Heart left ventricle (tissue), 16 donors: ENCODE results near the gene INPP5D. TPM values are rescaled to one million over a fixed set of nuclear protein-coding genes. Genes with fewer than 3 reads are reported as not detected.
A peak's percentile ranks its signal among the peaks of the same experiment; 100 is the strongest.

ENCODE experiments used
- ATAC-seq, 4 donors: fragments of 200-7000 bp; cut with Tn5 transposase; one replicate each; pipeline ENCODE4 v1.9.1; 2020 to 2022; ENCODE audit warnings: moderate library complexity in 4 of 4, mild to moderate bottlenecking in 3 of 4, moderate number of reproducible peaks in 1 of 4
- DNase-seq, 5 donors: peaks; one replicate each; pipeline ENCODE4 v3.0.0-alpha.2; 2020
- H3K27ac ChIP-seq, 12 donors: fragments of 200-600 bp; sonication (generic) in 4 of 12; one replicate each; pipeline versions ENCODE4 v1.5.0 to v1.8.0; 2016 to 2022; ENCODE audit warnings: mild to moderate bottlenecking in 2 of 12
- H3K27me3 ChIP-seq, 9 donors: fragments of 200-600 bp; sonication (generic) in 2 of 9; one replicate each; pipeline versions ENCODE4 v1.5.1 to v1.8.0; 2016 to 2022; ENCODE audit warnings: mild to moderate bottlenecking in 3 of 9
- H3K36me3 ChIP-seq, 9 donors: fragments of 200-600 bp; sonication (generic) in 2 of 9; one replicate each; pipeline versions ENCODE4 v1.5.0 to v1.8.0; 2018 to 2022; ENCODE audit warnings: mild to moderate bottlenecking in 2 of 9
- H3K4me1 ChIP-seq, 12 donors: fragments of 200-600 bp; sonication (generic) in 4 of 12; one replicate each; pipeline versions ENCODE4 v1.5.0 to v1.8.0; 2016 to 2022; ENCODE audit warnings: mild to moderate bottlenecking in 3 of 12
- H3K4me3 ChIP-seq, 12 donors: fragments of 200-600 bp; sonication (generic) in 4 of 12; one replicate each; pipeline versions ENCODE4 v1.5.0 to v1.8.0; 2017 to 2022; ENCODE audit warnings: mild to moderate bottlenecking in 9 of 12, moderate library complexity in 4 of 12
- H3K9me3 ChIP-seq, 12 donors: fragments of 200-600 bp; sonication (generic) in 4 of 12; one replicate each; pipeline versions ENCODE4 v1.5.0 to v1.8.0; 2016 to 2022; ENCODE audit warnings: mild to moderate bottlenecking in 1 of 12
- CTCF ChIP-seq, 12 donors: fragments of 200-600 bp; sonication (generic) in 4 of 12; IDR thresholded peaks; one replicate each; pipeline versions ENCODE4 v1.5.0 to v1.8.0; 2018 to 2022; ENCODE audit warnings: antibody characterized with exemption in 12 of 12, mild to moderate bottlenecking in 5 of 12
- POLR2A ChIP-seq, 2 donors: fragments of 450-650 bp; IDR thresholded peaks; one replicate each; pipeline ENCODE4 v1.6.1; 2017; ENCODE audit warnings: antibody characterized with exemption in 2 of 2, mild to moderate bottlenecking in 2 of 2, moderate library complexity in 2 of 2
- WGBS, 4 donors: extraction: QIAGEN DNeasy Blood & Tissue Kit in 2 of 4; methylation state at CpG; one replicate each; pipeline versions ENCODE4 v1.1.5 to v1.1.7; 2013 to 2018; 5-methylcytosine and 5-hydroxymethylcytosine counted together
- intact Hi-C, 10 donors: fragments of 100-400 bp; cut with DNase I; formaldehyde crosslinking; loops; one replicate each; pipeline versions ENCODE4 v1.11.1 to v1.14.2; 2022
- polyA plus RNA-seq, 2 donors: library from polyadenylated mRNA; stranded (reverse); fragments of 200-250 nt; gene quantifications; one replicate each; pipeline ENCODE4 v1.2.3, GENCODE V29; 2013
- total RNA-seq, 9 donors: library from RNA; depleted of rRNA in 2 of 9; stranded (reverse); fragments of >200 nt in 2 of 9; fragmentation: NEBNext Ultra II Directional in 3 of 9; extraction: Animal tissue kit (Norgen Biotek cat#: 25700) in 3 of 9; gene quantifications; one replicate each; pipeline versions ENCODE4 v1.1.0 to v1.2.4, GENCODE V29; 2016 to 2023
- donor health status: ischemic (EF 13 %, LVEDD 7.1; RV severe dilation, severe dysfunction).
- donor health status: healthy with polysubstance abuse.
- donor health status: DM: no; HTN: yes; CAD: no.
- donor health status: DM: no; HTN: no; CAD: no.
- donor health status: ischemic (EF 25% LVEDD 6.9; RV normal size, moderate dysfunction).
- donor health status: ischemic (EF 25% LVEDD 5.7; RV mildly dilated, moderate dysfunction).
- donor health status: healthy.
- donor health status: DM: yes; HTN: yes; CAD: no.
- donor health status: ischemic (EF 35%, LVEDD 5.7; RV mildly dilated, moderate dysfunction).
- donor health status: nonischemic (EF 11% LVEDD 7.7; RV severe dilation, severe dysfunction).
- donor health status: DM: yes; HTN: yes; CAD: no.
- donor health status: PGD.
- donor health status: ischemic (EF 29% LVEDD 5.4; RV normal size, mild dysfunction).
- donor health status: nonischemic (EF 23%, LVEDD 6.1; RV moderate dilation, normal function).

INPP5D gene
- total and polyA plus RNA-seq, 11 donors = 2.8 to 29.1 (median 4.9) TPM

- Histone ChIP-seq H3K27ac (peak overlapping the region in 1 of 12 donors; percentile 72), H3K36me3 (no peaks in the 10 kb centered on the region), H3K9me3 (peaks cover 0 to 4% (median 0%) of the 10 kb centered on the region in 12 donors), H3K4me3 (no peak overlapping the region), H3K4me1 (peaks cover 0 to 36% (median 0%) of the 10 kb centered on the region in 12 donors), H3K27me3 (no peaks in the 10 kb centered on the region)
- TF ChIP-seq POLR2A (IDR thresholded peaks at IDR 0.05) (no peak), CTCF (IDR thresholded peaks at IDR 0.05) (no peak)
- DNase-seq = no peak
- no peak for ATAC-seq
- 71 to 78% (median 74%) methylated on average over 2 of the region's 2 CpGs for WGBS, 4 donors
- intact Hi-C loops = loop anchor here in 1 of 10 donors (10.0 kb wide), 1 partner anchor 126 kb away; no protein-coding TSS in a partner anchor
These were observed 180.8 kb downstream of the INPP5D start for GRCh38 chr2:233240897-233241296.

DNA sequence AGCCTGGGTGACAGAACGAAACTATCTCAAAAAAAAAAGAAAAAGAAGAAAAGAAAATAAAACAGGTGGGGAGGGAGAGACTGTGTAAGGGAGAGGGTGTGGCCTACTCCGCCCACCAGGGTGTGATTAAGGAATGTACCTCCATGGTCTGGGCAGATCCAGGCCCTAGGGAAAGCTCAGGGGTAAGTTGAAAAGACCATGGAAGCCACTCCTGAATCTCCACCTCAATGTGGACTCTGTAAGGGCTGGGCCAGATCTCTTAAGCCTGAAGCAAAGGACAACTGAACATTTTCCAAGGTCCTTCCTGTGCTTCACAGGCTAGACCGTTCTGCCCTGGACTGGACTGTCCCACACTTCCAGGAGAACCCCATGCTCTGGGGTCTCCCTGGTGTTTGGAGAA lies 181.7 kb downstream of the INPP5D start:
- DNase-seq (no peak), ATAC-seq (peak in 1 of 4 donors; percentile 32)
- intact Hi-C loops = loop anchor here in 1 of 10 donors (10.0 kb wide), 1 partner anchor 127 kb away; no protein-coding TSS in a partner anchor
- peaks cover 0 to 36% (median 0%) of the 10 kb centered on the region in 12 donors for H3K4me1 ChIP-seq
- WGBS, 4 donors = 75 to 84% (median 80%) methylated on average over 3 of the region's 3 CpGs
- no peaks in the 10 kb centered on the region for H3K27me3 ChIP-seq
- TF ChIP-seq POLR2A (IDR thresholded peaks at IDR 0.05) (no peak), CTCF (IDR thresholded peaks at IDR 0.05) (no peak)
- H3K27ac ChIP-seq = peak overlapping the region in 1 of 12 donors; percentile 72
- no peaks in the 10 kb centered on the region for H3K36me3 ChIP-seq
- peaks cover 0 to 4% (median 0%) of the 10 kb centered on the region in 12 donors for H3K9me3 ChIP-seq
- H3K4me3 ChIP-seq = no peak overlapping the region

DNA sequence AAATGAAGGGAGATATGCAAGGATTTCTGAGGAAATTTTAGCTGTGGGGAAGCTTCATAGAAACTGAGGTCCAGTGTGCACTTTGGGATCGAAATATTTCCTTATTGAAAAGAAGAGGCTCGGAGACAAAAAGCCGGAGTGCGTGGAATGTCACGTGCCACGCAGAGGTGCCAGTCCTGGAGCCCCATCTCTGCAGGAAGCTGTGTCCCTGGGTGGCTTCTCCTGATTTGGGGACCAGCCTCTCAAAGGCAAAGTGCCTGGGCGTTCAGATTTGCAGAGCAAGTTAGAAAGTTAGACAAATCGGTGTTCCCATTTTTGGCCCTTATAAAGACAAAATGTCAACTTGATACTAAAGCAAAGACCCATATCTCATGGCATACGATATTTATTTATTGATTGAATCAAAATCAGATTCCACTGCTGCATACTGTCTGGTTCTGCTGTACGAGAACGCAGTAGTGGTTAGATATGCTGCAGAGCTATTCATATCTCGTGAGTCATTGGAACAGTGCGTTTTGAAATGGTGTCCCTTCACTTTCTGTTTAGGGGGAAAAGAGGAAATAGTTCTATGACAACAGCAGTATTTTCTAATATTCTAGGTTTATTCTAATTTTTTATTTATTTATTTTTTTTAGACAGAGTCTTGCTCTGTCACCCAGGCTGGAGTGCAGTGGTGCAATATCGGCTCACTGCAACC lies 182.2 kb downstream of the INPP5D start:
- WGBS, 4 donors = 63 to 70% (median 66%) methylated on average over 14 of the region's 14 CpGs
- ATAC-seq = peak; percentile 83 to 94 (median 88)
- H3K27ac ChIP-seq = peak overlapping the region in 2 of 12 donors; percentile 9 to 72

More for the DNA sequence above, 182.2 kb downstream of the INPP5D start:
- Histone ChIP-seq H3K9me3 (peaks cover 0 to under 1% (median 0%) of the 10 kb centered on the region in 12 donors), H3K4me1 (peaks cover 0 to 40% (median 0%) of the 10 kb centered on the region in 12 donors), H3K27me3 (no peaks in the 10 kb centered on the region), H3K36me3 (no peaks in the 10 kb centered on the region), H3K4me3 (peak overlapping the region in 1 of 12 donors; percentile 7)
- TF ChIP-seq POLR2A (IDR thresholded peaks at IDR 0.05) (no peak), CTCF (IDR thresholded peaks at IDR 0.05) (no peak)
- intact Hi-C loops = loop anchor here in 1 of 10 donors (10.0 kb wide), 1 partner anchor 128 kb away; no protein-coding TSS in a partner anchor
- no peak for DNase-seq
